Measurements from ENCODE around the gene APPL2. TPM values are rescaled to one million over a fixed set of nuclear protein-coding genes. Genes with fewer than 3 reads are reported as not detected.
"Not testable (repeated sequence)": the region's sequence is repeated elsewhere in the genome, so short reads cannot be mapped to it uniquely, and the experiment has no call there.

APPL2 gene
- total RNA-seq, 2 donors from 2014 or later: 13.2 to 26.4 TPM

DNA sequence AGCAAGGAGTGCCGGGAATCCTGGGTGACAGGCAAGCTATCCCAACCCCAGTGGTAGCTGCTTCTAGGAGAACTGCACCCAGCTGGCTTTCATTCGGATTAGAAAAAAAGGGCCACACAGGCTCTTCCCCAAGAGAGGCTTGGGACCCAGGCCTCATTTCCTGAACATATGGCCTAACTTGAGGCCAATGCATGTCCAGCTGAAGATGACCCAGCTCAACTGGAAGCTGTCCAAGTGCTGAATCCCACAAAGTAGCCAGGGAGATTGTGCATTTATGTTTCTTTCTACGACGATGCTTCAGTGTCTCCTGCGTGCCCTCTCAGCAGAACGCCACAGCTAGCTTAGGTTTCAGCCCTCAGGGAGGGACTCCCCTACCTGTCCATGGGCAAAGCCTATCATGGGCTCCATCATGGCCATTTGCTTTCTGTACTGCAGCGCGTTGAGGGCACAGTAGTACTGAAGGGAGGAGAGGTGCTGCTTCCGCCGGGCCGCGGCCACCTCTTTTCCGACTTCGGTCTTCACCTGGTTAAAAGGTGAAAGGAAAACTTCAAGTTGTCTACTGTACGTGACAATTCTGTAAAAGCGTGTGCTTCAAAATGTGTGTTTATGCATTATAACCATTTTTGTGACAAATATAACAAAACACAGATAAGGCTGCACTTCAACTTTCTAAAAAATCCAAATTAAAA, 29.1 kb downstream of the APPL2 start:
- Mint-ChIP-seq H3K36me3 (peaks cover 7% of the 10 kb centered on the region), H3K4me1 (ENCODE audit: low read depth in 2 of 2) (no peaks in the 10 kb centered on the region), H3K4me3 (no peak overlapping the region), H3K27ac (no peak overlapping the region), H3K27me3 (no peaks in the 10 kb centered on the region), H3K9me3 (no peaks in the 10 kb centered on the region)
- ATAC-seq (no peak), DNase-seq (ENCODE audit: low spot score) (no peak)

- Mint-ChIP-seq H3K4me3 (no peak overlapping the region), H3K9me3 (no peaks in the 10 kb centered on the region), H3K27me3 (no peaks in the 10 kb centered on the region), H3K27ac (no peak overlapping the region), H3K36me3 (peaks cover 1% of the 10 kb centered on the region), H3K4me1 (ENCODE audit: low read depth in 2 of 2) (peaks cover 3 to 5% of the 10 kb centered on the region in 2 donors)
- DNase-seq (ENCODE audit: low spot score) (no peak), ATAC-seq (no peak)
Measured at GRCh38 chr12:105205322-105206048, 30.5 kb downstream of the APPL2 start.

DNA sequence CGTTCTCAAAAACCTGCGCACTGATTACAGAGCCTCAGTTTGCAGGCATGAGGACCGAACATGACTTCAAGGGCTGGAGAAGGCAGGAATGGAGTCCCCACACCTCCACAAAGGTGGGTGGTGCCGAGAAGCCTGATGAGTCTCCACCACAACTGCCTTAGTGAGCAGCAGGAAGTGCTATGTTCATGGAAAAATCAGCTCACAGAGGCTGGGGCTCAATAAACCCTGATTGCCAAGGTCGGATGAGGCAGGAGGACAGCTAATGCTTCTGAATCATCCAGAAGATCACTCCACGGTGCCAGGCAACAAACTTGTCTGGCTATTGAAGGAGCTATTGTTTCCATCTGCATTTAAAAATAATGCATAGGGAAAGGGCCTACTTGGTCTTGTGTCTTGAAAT, 31.1 kb downstream of the APPL2 start:
- Mint-ChIP-seq H3K36me3 (no peaks in the 10 kb centered on the region), H3K27me3 (no peaks in the 10 kb centered on the region), H3K4me1 (ENCODE audit: low read depth in 2 of 2) (peaks cover 3 to 7% of the 10 kb centered on the region in 2 donors), H3K27ac (no peak overlapping the region), H3K9me3 (no peaks in the 10 kb centered on the region), H3K4me3 (no peak overlapping the region)
- ATAC-seq (no peak), DNase-seq (ENCODE audit: low spot score) (no peak)

GRCh38 chr12:105204127-105204526, 31.8 kb downstream of the APPL2 start:
- H3K36me3 Mint-ChIP-seq: no peaks in the 10 kb centered on the region
- peaks cover 4 to 7% of the 10 kb centered on the region in 2 donors for H3K4me1 Mint-ChIP-seq (ENCODE audit: low read depth in 2 of 2)
- H3K27ac Mint-ChIP-seq: no peak overlapping the region
- H3K9me3 Mint-ChIP-seq: no peaks in the 10 kb centered on the region
- no peak overlapping the region for H3K4me3 Mint-ChIP-seq
- H3K27me3 Mint-ChIP-seq: no peaks in the 10 kb centered on the region
- ATAC-seq (no peak), DNase-seq (ENCODE audit: low spot score) (no peak)

- Mint-ChIP-seq H3K36me3 (no peaks in the 10 kb centered on the region), H3K27me3 (no peaks in the 10 kb centered on the region), H3K4me3 (no peak overlapping the region), H3K9me3 (no peaks in the 10 kb centered on the region), H3K4me1 (ENCODE audit: low read depth in 2 of 2) (peaks cover 7 to 10% of the 10 kb centered on the region in 2 donors), H3K27ac (no peak overlapping the region)
- no peak for DNase-seq (ENCODE audit: low spot score)
- ATAC-seq: no peak
Measured at GRCh38 chr12:105202202-105202601, 33.8 kb downstream of the APPL2 start.

- no peak overlapping the region for H3K27ac Mint-ChIP-seq
- no peak overlapping the region for H3K4me3 Mint-ChIP-seq
Measured at GRCh38 chr12:105201299-105201698, 34.7 kb downstream of the APPL2 start.

DNA sequence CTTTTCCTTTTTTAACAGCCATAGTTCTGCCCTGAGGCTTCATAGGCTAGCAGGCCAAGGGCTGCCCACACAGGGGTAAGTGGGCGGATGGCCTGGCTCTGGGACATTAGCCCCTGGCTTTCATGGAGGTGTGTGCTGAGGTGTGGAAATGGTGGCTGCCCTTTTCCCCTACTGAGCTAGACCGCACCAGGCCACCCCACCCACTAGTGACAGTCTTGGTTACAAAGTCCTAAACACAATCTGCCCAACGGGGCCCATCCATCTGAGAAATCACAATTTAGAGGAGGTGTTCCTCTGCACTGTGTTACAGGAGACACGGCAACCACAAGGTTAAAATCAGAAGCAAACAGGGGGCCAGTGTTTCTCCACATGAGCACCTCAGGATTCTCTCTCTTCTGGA, 35.6 kb downstream of the APPL2 start:
- Mint-ChIP-seq H3K4me3 (no peak overlapping the region), H3K27ac (no peak overlapping the region), H3K36me3 (no peaks in the 10 kb centered on the region), H3K4me1 (ENCODE audit: low read depth in 2 of 2) (peaks cover 7 to 10% of the 10 kb centered on the region in 2 donors), H3K9me3 (no peaks in the 10 kb centered on the region), H3K27me3 (no peaks in the 10 kb centered on the region)
- no peak for DNase-seq (ENCODE audit: low spot score)
- no peak for ATAC-seq

More at GRCh38 chr12:105201299-105201698, 34.7 kb downstream of the APPL2 start:
- Mint-ChIP-seq H3K36me3 (no peaks in the 10 kb centered on the region), H3K27me3 (no peaks in the 10 kb centered on the region), H3K4me1 (ENCODE audit: low read depth in 2 of 2) (peaks cover 7 to 10% of the 10 kb centered on the region in 2 donors), H3K9me3 (no peaks in the 10 kb centered on the region)
- ATAC-seq (no peak), DNase-seq (ENCODE audit: low spot score) (no peak)

- H3K27me3 Mint-ChIP-seq: no peaks in the 10 kb centered on the region
- DNase-seq (ENCODE audit: low spot score) (no peak), ATAC-seq (peak in 1 of 2 donors; percentile 63)
- H3K27ac Mint-ChIP-seq: peak overlapping the region in 1 of 2 donors; percentile 22
- H3K4me1 Mint-ChIP-seq (ENCODE audit: low read depth in 2 of 2): peaks cover 7 to 10% of the 10 kb centered on the region in 2 donors
- H3K9me3 Mint-ChIP-seq: no peaks in the 10 kb centered on the region
- no peak overlapping the region for H3K4me3 Mint-ChIP-seq
- no peaks in the 10 kb centered on the region for H3K36me3 Mint-ChIP-seq
Measured at GRCh38 chr12:105198961-105199360, 37.0 kb downstream of the APPL2 start.

GRCh38 chr12:105196090-105196489, 39.9 kb downstream of the APPL2 start:
- Mint-ChIP-seq H3K4me3 (no peak overlapping the region), H3K4me1 (ENCODE audit: low read depth in 2 of 2) (peaks cover 7 to 13% of the 10 kb centered on the region in 2 donors), H3K27me3 (no peaks in the 10 kb centered on the region), H3K36me3 (peaks cover 1% of the 10 kb centered on the region), H3K9me3 (no peaks in the 10 kb centered on the region), H3K27ac (no peak overlapping the region)
- DNase-seq (ENCODE audit: low spot score) (no peak), ATAC-seq (no peak)

DNA sequence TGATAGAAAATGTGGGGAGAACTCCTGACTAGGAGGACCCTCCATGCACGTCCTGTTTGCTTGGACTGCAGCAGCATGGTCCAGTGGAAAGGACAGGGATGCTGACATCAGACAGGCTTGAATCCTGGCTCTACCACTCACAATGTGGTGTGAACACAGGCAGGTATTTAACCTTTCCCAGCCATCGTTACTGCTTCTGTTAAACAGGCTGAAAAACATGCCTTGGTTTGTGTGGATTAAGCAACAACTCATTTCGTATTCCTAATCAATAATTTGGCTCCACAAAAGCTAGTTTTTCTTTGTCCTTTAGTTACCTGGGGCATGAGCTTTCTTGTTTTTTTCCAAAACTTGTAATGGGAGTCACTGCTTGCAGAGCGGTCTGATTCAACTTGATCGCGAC, 41.0 kb downstream of the APPL2 start:
- H3K36me3 Mint-ChIP-seq: peaks cover 5% of the 10 kb centered on the region
- DNase-seq (ENCODE audit: low spot score) (no peak), ATAC-seq (no peak)
- peaks cover 0 to 15% of the 10 kb centered on the region in 2 donors for H3K4me1 Mint-ChIP-seq (ENCODE audit: low read depth in 2 of 2)
- no peak overlapping the region for H3K27ac Mint-ChIP-seq
- H3K9me3 Mint-ChIP-seq: no peaks in the 10 kb centered on the region
- H3K4me3 Mint-ChIP-seq: no peak overlapping the region
- H3K27me3 Mint-ChIP-seq: no peaks in the 10 kb centered on the region

- no peak for DNase-seq (ENCODE audit: low spot score)
- Mint-ChIP-seq H3K4me3 (no peak overlapping the region), H3K4me1 (ENCODE audit: low read depth in 2 of 2) (peaks cover 0 to 8% of the 10 kb centered on the region in 2 donors), H3K27ac (no peak overlapping the region), H3K36me3 (peaks cover 12% of the 10 kb centered on the region), H3K9me3 (no peaks in the 10 kb centered on the region), H3K27me3 (no peaks in the 10 kb centered on the region)
- ATAC-seq: no peak
Measured at GRCh38 chr12:105192624-105193225, 43.2 kb downstream of the APPL2 start.

GRCh38 chr12:105190530-105190929, 45.4 kb downstream of the APPL2 start:
- no peaks in the 10 kb centered on the region for H3K27me3 Mint-ChIP-seq
- ATAC-seq (no peak), DNase-seq (ENCODE audit: low spot score) (no peak)
- H3K9me3 Mint-ChIP-seq: no peaks in the 10 kb centered on the region
- peaks cover 12% of the 10 kb centered on the region for H3K36me3 Mint-ChIP-seq
- H3K4me1 Mint-ChIP-seq (ENCODE audit: low read depth in 2 of 2): peaks cover 0 to 10% of the 10 kb centered on the region in 2 donors
- peak overlapping the region; percentile 2 to 10 for H3K27ac Mint-ChIP-seq
- H3K4me3 Mint-ChIP-seq: no peak overlapping the region

DNA sequence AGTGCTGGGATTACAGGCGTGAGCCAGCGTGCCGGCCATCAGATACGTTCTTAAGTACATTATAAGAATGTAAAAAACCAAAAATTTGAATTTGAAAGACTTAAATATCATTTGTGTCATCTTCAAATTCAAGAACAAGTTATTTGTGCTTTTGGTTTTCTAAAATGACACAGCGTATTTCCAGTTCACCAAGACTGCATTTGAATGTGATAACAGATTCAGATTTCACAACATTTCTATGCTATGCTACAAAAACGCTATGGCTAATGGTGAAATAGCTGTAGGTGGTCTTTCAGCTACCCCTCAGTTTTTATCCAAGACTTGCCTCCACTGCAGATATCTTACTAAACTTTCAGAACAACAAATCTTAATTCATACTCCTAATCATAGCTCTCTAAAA, 46.7 kb downstream of the APPL2 start:
- H3K27ac Mint-ChIP-seq: no peak overlapping the region

DNA sequence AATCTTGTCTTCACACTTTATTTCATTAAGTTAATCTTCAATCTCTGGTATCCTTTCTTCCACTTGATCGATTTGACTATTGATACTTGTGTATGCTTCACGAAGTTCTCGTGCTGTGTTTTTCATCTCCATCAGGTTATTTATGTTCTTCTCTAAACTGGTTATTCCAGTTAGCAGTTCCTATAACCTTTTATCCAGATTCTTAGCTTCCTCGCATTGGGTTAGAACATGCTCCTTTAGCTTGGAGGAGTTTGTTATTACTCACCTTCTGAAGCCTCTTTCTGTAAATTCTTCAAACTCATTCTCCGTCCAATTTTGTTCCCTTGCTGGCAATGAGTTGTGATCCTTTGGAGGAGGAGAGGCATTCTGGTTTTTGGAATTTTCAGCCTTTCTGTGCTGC, 52.0 kb downstream of the APPL2 start:
- H3K9me3 Mint-ChIP-seq; H3K4me3 Mint-ChIP-seq; H3K27ac Mint-ChIP-seq; H3K27me3 Mint-ChIP-seq; DNase-seq (ENCODE audit: low spot score); ATAC-seq: not testable (repeated sequence)
- peaks cover 0 to 13% of the 10 kb centered on the region in 2 donors for H3K4me1 Mint-ChIP-seq (ENCODE audit: low read depth in 2 of 2)
- peaks cover 47% of the 10 kb centered on the region for H3K36me3 Mint-ChIP-seq

More for the DNA sequence above, 46.7 kb downstream of the APPL2 start:
- no peak overlapping the region for H3K4me3 Mint-ChIP-seq
- no peak for DNase-seq (ENCODE audit: low spot score)
- H3K4me1 Mint-ChIP-seq (ENCODE audit: low read depth in 2 of 2): peaks cover 0 to 13% of the 10 kb centered on the region in 2 donors
- no peaks in the 10 kb centered on the region for H3K9me3 Mint-ChIP-seq
- ATAC-seq: no peak
- no peaks in the 10 kb centered on the region for H3K27me3 Mint-ChIP-seq
- peaks cover 14% of the 10 kb centered on the region for H3K36me3 Mint-ChIP-seq
